HepG2 (cell line): ENCODE measurements around the gene NUDT22. TPM values are rescaled to one million over a fixed set of nuclear protein-coding genes. Genes with fewer than 3 reads are reported as not detected.

Experiments used
- CEBPB ChIP-seq: IDR thresholded peaks from 2 replicates; pipeline ENCODE4 v1.6.1; 2011; ENCODE audit warnings: low read depth, low read length, improper control_type of control experiment, borderline replicate concordance
- EEA1 ChIP-seq: sonication (generic); formaldehyde crosslinking; IDR thresholded peaks from 2 replicates; pipeline ENCODE4 v1.5.1; 2020; ENCODE audit warnings: mild to moderate bottlenecking, missing genetic modification reagents, borderline replicate concordance
- EHMT2 ChIP-seq: fragments of 200-600 bp; sonication (generic); IDR thresholded peaks from 2 replicates; pipeline ENCODE4 v1.7.0; 2017; ENCODE audit warnings: antibody characterized with exemption, low read depth, low read length, borderline replicate concordance
- EZH2 ChIP-seq: conservative IDR thresholded peaks from 2 replicates; pipeline ENCODE4 v1.6.1; 2012; ENCODE audit warnings: mild to moderate bottlenecking, low read depth, low read length, moderate library complexity
- GPN1 ChIP-seq: sonication (generic); formaldehyde crosslinking; IDR thresholded peaks from 2 replicates; pipeline ENCODE4 v1.5.1; 2020; ENCODE audit warnings: missing genetic modification reagents, borderline replicate concordance
- HDAC6 ChIP-seq: fragments of 200-600 bp; sonication (generic); IDR thresholded peaks from 2 replicates; pipeline ENCODE4 v1.7.0; 2017; ENCODE audit warnings: mild to moderate bottlenecking, antibody characterized with exemption, low read length, low read depth
- HMG20A ChIP-seq: IDR thresholded peaks from 2 replicates; pipeline ENCODE4 v1.6.1; 2016; ENCODE audit warnings: borderline replicate concordance
- HMGXB4 ChIP-seq, 2 experiments: sonication (generic) in 1 of 2; formaldehyde crosslinking in 1 of 2; IDR thresholded peaks; 2 replicates each; pipeline versions ENCODE4 v1.4.0 to v1.6.1; 2018 to 2020; ENCODE audit warnings: missing genetic modification reagents in 2 of 2, borderline replicate concordance in 1 of 2, low read depth in 1 of 2, mild to moderate bottlenecking in 1 of 2, missing biosample characterization in 1 of 2
- MAFF ChIP-seq: IDR thresholded peaks from 2 replicates; pipeline ENCODE4 v1.6.1; 2011; ENCODE audit warnings: low read depth, low read length, improper control_type of control experiment
- MED8 ChIP-seq: sonication (generic); formaldehyde crosslinking; IDR thresholded peaks from 2 replicates; pipeline ENCODE4 v1.8.1; 2023; ENCODE audit warnings: mild to moderate bottlenecking, missing genetic modification reagents; ENCODE audit not compliant: insufficient replicate concordance
- MTA3 ChIP-seq: sonication (generic); formaldehyde crosslinking; IDR thresholded peaks from 2 replicates; pipeline ENCODE4 v1.4.0; 2020; ENCODE audit warnings: missing genetic modification reagents
- NFYB ChIP-seq: sonication (generic); formaldehyde crosslinking; IDR thresholded peaks from 2 replicates; pipeline ENCODE4 v1.4.0; 2020; ENCODE audit warnings: missing genetic modification reagents
- NONO ChIP-seq, 2 experiments: fragments of 450-650 bp in 1 of 2; sonication (generic) in 1 of 2; formaldehyde crosslinking in 1 of 2; IDR thresholded peaks in 1 of 2; conservative IDR thresholded peaks in 1 of 2; 2 replicates each; pipeline versions ENCODE4 v1.6.1 to v1.8.0; 2017 to 2022; ENCODE audit warnings: mild to moderate bottlenecking in 1 of 2, missing genetic modification reagents in 1 of 2, moderate library complexity in 1 of 2
- PHF8 ChIP-seq: sonication (generic); formaldehyde crosslinking; IDR thresholded peaks from 2 replicates; pipeline ENCODE4 v1.5.0; 2020; ENCODE audit warnings: missing genetic modification reagents
- POLR2A ChIP-seq, 2 experiments: IDR thresholded peaks; 2 replicates each; pipeline ENCODE4 v1.6.1; 2011; ENCODE audit warnings: low read depth in 2 of 2, low read length in 2 of 2, mild to moderate bottlenecking in 1 of 2, moderate library complexity in 1 of 2; ENCODE audit not compliant: insufficient read depth in 1 of 2
- SRY ChIP-seq: sonication (generic); formaldehyde crosslinking; IDR thresholded peaks from 2 replicates; pipeline ENCODE4 v1.8.0; 2022; ENCODE audit warnings: mild to moderate bottlenecking, missing genetic modification reagents
- ZBTB20 ChIP-seq: sonication (generic); formaldehyde crosslinking; IDR thresholded peaks from 2 replicates; pipeline ENCODE4 v1.8.1; 2023; ENCODE audit warnings: missing genetic modification reagents, low read depth, mild to moderate bottlenecking, borderline replicate concordance
- ZBTB42 ChIP-seq: sonication (generic); formaldehyde crosslinking; IDR thresholded peaks from 2 replicates; pipeline ENCODE4 v1.5.0; 2020; ENCODE audit warnings: mild to moderate bottlenecking, missing genetic modification reagents
- ZC3H13 ChIP-seq: sonication (generic); formaldehyde crosslinking; IDR thresholded peaks from 2 replicates; pipeline ENCODE4 v1.8.1; 2023; ENCODE audit warnings: mild to moderate bottlenecking, missing genetic modification reagents, moderate library complexity
- ZNF101 ChIP-seq: sonication (generic); formaldehyde crosslinking; IDR thresholded peaks from 2 replicates; pipeline ENCODE4 v1.4.0; 2020; ENCODE audit warnings: mild to moderate bottlenecking, low read depth, missing genetic modification reagents, borderline replicate concordance
- ZNF160 ChIP-seq: sonication (generic); formaldehyde crosslinking; IDR thresholded peaks from 2 replicates; pipeline ENCODE4 v1.8.0; 2022; ENCODE audit warnings: mild to moderate bottlenecking, inconsistent platforms, missing genetic modification reagents
- ZNF224 ChIP-seq: sonication (generic); formaldehyde crosslinking; IDR thresholded peaks from 2 replicates; pipeline ENCODE4 v1.5.0; 2020; ENCODE audit warnings: mild to moderate bottlenecking, missing genetic modification reagents
- ZNF232 ChIP-seq: sonication (generic); formaldehyde crosslinking; IDR thresholded peaks from 2 replicates; pipeline ENCODE4 v1.4.0; 2020; ENCODE audit warnings: missing genetic modification reagents, borderline replicate concordance
- ZNF615 ChIP-seq: sonication (generic); formaldehyde crosslinking; IDR thresholded peaks from 2 replicates; pipeline ENCODE4 v1.5.0; 2020; ENCODE audit warnings: mild to moderate bottlenecking, missing genetic modification reagents, borderline replicate concordance
- ZNF878 ChIP-seq: sonication (generic); formaldehyde crosslinking; IDR thresholded peaks from 2 replicates; pipeline ENCODE4 v1.8.1; 2023; ENCODE audit warnings: mild to moderate bottlenecking, missing genetic modification reagents, moderate library complexity
- ZSCAN20 ChIP-seq: sonication (generic); formaldehyde crosslinking; IDR thresholded peaks from 2 replicates; pipeline ENCODE4 v1.4.0; 2020; ENCODE audit warnings: missing genetic modification reagents, mild to moderate bottlenecking, borderline replicate concordance
- polyA plus RNA-seq, 8 experiments: library from polyadenylated mRNA; depleted of rRNA in 3 of 8; stranded (reverse) in 7 of 8; unstranded in 1 of 8; fragments of >200 nt; fragmentation: Illumina TruSeq in 4 of 8; extraction: Trizol in 4 of 8; gene quantifications; 2 replicates each; pipeline versions ENCODE4 v1.2.1 to v1.2.3, GENCODE V29; 2011 to 2016; ENCODE audit warnings: low read depth in 4 of 8, missing spikeins in 1 of 8, mixed read lengths in 1 of 8; ENCODE audit not compliant: insufficient read depth in 1 of 8
- total RNA-seq, 5 experiments: library from RNA; depleted of rRNA; stranded (reverse); fragments of >200 nt; fragmentation: Illumina TruSeq; extraction: Trizol; gene quantifications; 2 replicates each; pipeline ENCODE4 v1.2.3, GENCODE V29; 2016; ENCODE audit warnings: low read depth in 1 of 5
- TF ChIP-seq, protein P1 (sequence below): sonication (generic); formaldehyde crosslinking; IDR thresholded peaks from 2 replicates; pipeline ENCODE4 v1.4.0; 2020; ENCODE audit warnings: mild to moderate bottlenecking, low read depth, missing genetic modification reagents

NUDT22 gene
- total and polyA plus RNA-seq, 2 of the 13 experiments (the other 11 are each of a cell fraction or from before 2014, with no cell fraction given), result 33.5 to 39.8 TPM

GRCh38 chr11:64252003-64252872 is 26.2 kb downstream of the NUDT22 start (continued):
- TF ChIP-seq ZNF160, result no peak
- no peak for TF ChIP-seq ZSCAN20 (CRISPR knock-in tag)
- TF ChIP-seq ZNF101 (CRISPR knock-in tag), result no peak
- no peak for TF ChIP-seq HMG20A (CRISPR knock-in tag)
- TF ChIP-seq ZBTB20 (CRISPR knock-in tag), result no peak
- TF ChIP-seq HDAC6, result no peak
- TF ChIP-seq, protein P1, sequence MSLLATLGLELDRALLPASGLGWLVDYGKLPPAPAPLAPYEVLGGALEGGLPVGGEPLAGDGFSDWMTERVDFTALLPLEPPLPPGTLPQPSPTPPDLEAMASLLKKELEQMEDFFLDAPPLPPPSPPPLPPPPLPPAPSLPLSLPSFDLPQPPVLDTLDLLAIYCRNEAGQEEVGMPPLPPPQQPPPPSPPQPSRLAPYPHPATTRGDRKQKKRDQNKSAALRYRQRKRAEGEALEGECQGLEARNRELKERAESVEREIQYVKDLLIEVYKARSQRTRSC, result no peak
- no peak for TF ChIP-seq ZNF878 (CRISPR knock-in tag)
- no peak for TF ChIP-seq POLR2A (IDR thresholded peaks at IDR 0.05; ENCODE audit: insufficient read depth in 1 of 2, low read depth in 2 of 2, low read length in 2 of 2)
- no peak for TF ChIP-seq EHMT2
- TF ChIP-seq NFYB (CRISPR knock-in tag), result no peak
- TF ChIP-seq MED8 (CRISPR knock-in tag), result no peak
- peak; percentile 34 to 64; a peak in 2 of 4 replicates for TF ChIP-seq HMGXB4 (CRISPR knock-in tag; IDR thresholded peaks at IDR 0.05; ENCODE audit: borderline replicate concordance in 1 of 2, low read depth in 1 of 2)
- TF ChIP-seq ZNF232 (CRISPR knock-in tag), result no peak
- 0 out of 2 replicates have a peak, but pooled peaks have one; percentile 14 for TF ChIP-seq PHF8 (CRISPR knock-in tag)
- no peak for TF ChIP-seq ZBTB42 (CRISPR knock-in tag)
- no peak for TF ChIP-seq CEBPB
- TF ChIP-seq EEA1 (CRISPR knock-in tag), result no peak
- no peak for TF ChIP-seq GPN1 (CRISPR knock-in tag)
- TF ChIP-seq EZH2, result no peak
- no peak for TF ChIP-seq NONO (IDR thresholded peaks at IDR 0.05)
- no peak for TF ChIP-seq NONO (CRISPR knock-in tag; conservative IDR thresholded peaks at IDR 0.05)
- no peak for TF ChIP-seq ZC3H13 (CRISPR knock-in tag)
- no peak for TF ChIP-seq ZNF224 (CRISPR knock-in tag)
- TF ChIP-seq MAFF, result no peak
- TF ChIP-seq MTA3 (CRISPR knock-in tag), result no peak
- TF ChIP-seq SRY, result no peak
- TF ChIP-seq ZNF615 (CRISPR knock-in tag), result no peak
